PC-9 (cell line): ENCODE results near the gene ZNF717.

ENCODE experiments used
- EZH2 ChIP-seq: fragments of 200-600 bp; sonication (generic); IDR thresholded peaks from 2 replicates; pipeline ENCODE4 v1.8.0; 2017; ENCODE audit warnings: antibody characterized with exemption, low read depth
- TF ChIP-seq, protein P1 (sequence below): fragments of 200-600 bp; sonication (generic); conservative IDR thresholded peaks from 2 replicates; pipeline ENCODE4 v1.6.1; 2017; ENCODE audit warnings: mixed run types, antibody characterized with exemption, mild to moderate bottlenecking, moderate library complexity

DNA sequence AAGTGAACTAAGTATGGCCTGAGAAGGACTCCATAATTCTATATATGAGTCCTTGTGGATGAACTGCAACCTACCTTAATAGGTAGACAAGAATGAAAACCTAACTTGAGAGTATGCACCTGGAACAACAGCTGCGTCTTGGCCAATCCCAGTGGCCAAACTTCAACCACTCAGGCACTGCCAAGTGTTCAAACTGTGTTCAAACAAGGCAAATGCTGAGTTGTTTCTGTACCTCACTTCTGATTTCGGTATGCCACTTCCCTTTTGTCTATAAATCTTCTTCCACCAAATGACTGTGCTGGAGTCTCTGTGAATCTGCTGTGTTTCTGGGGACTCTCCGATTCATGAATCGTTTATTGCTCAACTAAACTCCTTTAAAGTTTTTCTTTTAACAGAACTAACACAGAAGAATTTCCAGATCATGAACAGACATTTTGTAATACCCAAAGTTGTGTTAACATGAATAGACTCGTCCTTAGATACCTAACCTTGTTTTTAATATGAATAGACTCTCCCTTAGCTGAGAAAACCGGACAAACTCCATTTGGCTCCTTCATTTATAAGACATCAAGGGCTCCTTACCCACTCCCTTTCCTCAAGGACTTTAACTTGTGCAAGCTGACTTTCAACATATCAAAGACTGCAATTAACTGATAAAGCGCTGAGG is 4.1 kb downstream of the ZNF717 start:
- TF ChIP-seq, protein P1, sequence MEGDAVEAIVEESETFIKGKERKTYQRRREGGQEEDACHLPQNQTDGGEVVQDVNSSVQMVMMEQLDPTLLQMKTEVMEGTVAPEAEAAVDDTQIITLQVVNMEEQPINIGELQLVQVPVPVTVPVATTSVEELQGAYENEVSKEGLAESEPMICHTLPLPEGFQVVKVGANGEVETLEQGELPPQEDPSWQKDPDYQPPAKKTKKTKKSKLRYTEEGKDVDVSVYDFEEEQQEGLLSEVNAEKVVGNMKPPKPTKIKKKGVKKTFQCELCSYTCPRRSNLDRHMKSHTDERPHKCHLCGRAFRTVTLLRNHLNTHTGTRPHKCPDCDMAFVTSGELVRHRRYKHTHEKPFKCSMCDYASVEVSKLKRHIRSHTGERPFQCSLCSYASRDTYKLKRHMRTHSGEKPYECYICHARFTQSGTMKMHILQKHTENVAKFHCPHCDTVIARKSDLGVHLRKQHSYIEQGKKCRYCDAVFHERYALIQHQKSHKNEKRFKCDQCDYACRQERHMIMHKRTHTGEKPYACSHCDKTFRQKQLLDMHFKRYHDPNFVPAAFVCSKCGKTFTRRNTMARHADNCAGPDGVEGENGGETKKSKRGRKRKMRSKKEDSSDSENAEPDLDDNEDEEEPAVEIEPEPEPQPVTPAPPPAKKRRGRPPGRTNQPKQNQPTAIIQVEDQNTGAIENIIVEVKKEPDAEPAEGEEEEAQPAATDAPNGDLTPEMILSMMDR = no peak
- no peak for TF ChIP-seq EZH2
